PC-9 (cell line): ENCODE data around the gene DNMT3A. TPM values are rescaled to one million over a fixed set of nuclear protein-coding genes. Genes with fewer than 3 reads are reported as not detected.

Source experiments
- BruUV-seq: library from RNA; stranded (reverse); fragments of 400-500 nt; replicated peaks from 2 replicates; lab custom pipeline; 2021; lab: Mats Ljungman, UMichigan
- CTCF ChIA-PET: fragments of 300-600 bp; sonication (Branson Sonifier 250); formaldehyde crosslinking; loops from one replicate; lab custom pipeline; 2022; ENCODE audit warnings: antibody characterized with exemption; lab: Charles Lee
- POLR2A ChIA-PET: fragments of 300-600 bp; sonication (Branson Sonifier 250); formaldehyde crosslinking; loops from one replicate; lab custom pipeline; 2022; ENCODE audit warnings: antibody characterized with exemption; ENCODE audit not compliant: unreplicated experiment; lab: Charles Lee
- DNase-seq, 2 experiments: peaks; one replicate each; pipeline versions ENCODE4 v3.0.0 to v3.0.0-alpha.2; 2015 to 2022; ENCODE audit warnings: mixed read lengths in 1 of 2
- H2AFZ ChIP-seq: fragments of 200-600 bp; sonication (generic); 2 replicates; pipeline ENCODE4 v1.8.1; 2017; ENCODE audit warnings: antibody characterized with exemption
- H3F3A ChIP-seq: fragments of 200-600 bp; sonication (generic); 2 replicates; pipeline ENCODE4 v1.8.1; 2017; ENCODE audit warnings: antibody characterized with exemption, mild to moderate bottlenecking, low read depth; ENCODE audit not compliant: insufficient read depth
- H3K27ac ChIP-seq: fragments of 200-600 bp; sonication (generic); 2 replicates; pipeline ENCODE4 v1.6.1; 2016; ENCODE audit warnings: mixed run types
- H3K27me3 ChIP-seq: fragments of 200-600 bp; sonication (generic); 2 replicates; pipeline ENCODE4 v1.6.1; 2016; ENCODE audit warnings: low read depth, mixed run types; ENCODE audit not compliant: insufficient read depth
- H3K36me3 ChIP-seq: fragments of 200-600 bp; sonication (generic); 2 replicates; pipeline ENCODE4 v1.6.1; 2016; ENCODE audit warnings: low read depth, mixed run types
- H3K4me1 ChIP-seq: fragments of 200-600 bp; sonication (generic); replicated peaks from 2 replicates; pipeline ENCODE4 v1.6.1; 2016; ENCODE audit warnings: mixed run types; ENCODE audit not compliant: insufficient read depth
- H3K4me2 ChIP-seq: fragments of 200-600 bp; sonication (generic); 2 replicates; pipeline ENCODE4 v1.6.1; 2017; ENCODE audit warnings: mixed run types
- H3K4me3 ChIP-seq: fragments of 200-600 bp; sonication (generic); 2 replicates; pipeline ENCODE4 v1.6.1; 2016; ENCODE audit warnings: mixed run types
- H3K79me2 ChIP-seq: fragments of 200-600 bp; sonication (generic); 2 replicates; pipeline ENCODE4 v1.6.1; 2017; ENCODE audit warnings: low read depth, mixed run types
- H3K9me2 ChIP-seq: fragments of 200-600 bp; sonication (generic); 2 replicates; pipeline ENCODE4 v1.8.1; 2017; ENCODE audit warnings: mild to moderate bottlenecking; ENCODE audit not compliant: insufficient read depth
- H3K9me3 ChIP-seq: fragments of 200-600 bp; sonication (generic); 2 replicates; pipeline ENCODE4 v1.8.1; 2016; ENCODE audit warnings: low read depth; ENCODE audit not compliant: insufficient read depth
- H4K20me1 ChIP-seq: fragments of 200-600 bp; sonication (generic); 2 replicates; pipeline ENCODE4 v1.8.1; 2017; ENCODE audit not compliant: insufficient read depth
- EZH2 ChIP-seq: fragments of 200-600 bp; sonication (generic); IDR thresholded peaks from 2 replicates; pipeline ENCODE4 v1.8.0; 2017; ENCODE audit warnings: antibody characterized with exemption, low read depth
- intact Hi-C: fragments of 100-400 bp; cut with micrococcal nuclease; formaldehyde crosslinking; loops from one replicate; pipeline ENCODE4 v1.10.0; 2022; ENCODE audit not compliant: unreplicated experiment
- total RNA-seq: library from RNA; stranded (reverse); gene quantifications from 2 replicates; pipeline ENCODE4 v1.2.3, GENCODE V29; 2021
- TF ChIP-seq, protein P1 (sequence below): fragments of 200-600 bp; sonication (generic); conservative IDR thresholded peaks from 2 replicates; pipeline ENCODE4 v1.6.1; 2017; ENCODE audit warnings: mixed run types, antibody characterized with exemption, mild to moderate bottlenecking, moderate library complexity

Gene DNMT3A
- total RNA-seq, 1 experiment from 2014 or later = 38.9 TPM

DNA sequence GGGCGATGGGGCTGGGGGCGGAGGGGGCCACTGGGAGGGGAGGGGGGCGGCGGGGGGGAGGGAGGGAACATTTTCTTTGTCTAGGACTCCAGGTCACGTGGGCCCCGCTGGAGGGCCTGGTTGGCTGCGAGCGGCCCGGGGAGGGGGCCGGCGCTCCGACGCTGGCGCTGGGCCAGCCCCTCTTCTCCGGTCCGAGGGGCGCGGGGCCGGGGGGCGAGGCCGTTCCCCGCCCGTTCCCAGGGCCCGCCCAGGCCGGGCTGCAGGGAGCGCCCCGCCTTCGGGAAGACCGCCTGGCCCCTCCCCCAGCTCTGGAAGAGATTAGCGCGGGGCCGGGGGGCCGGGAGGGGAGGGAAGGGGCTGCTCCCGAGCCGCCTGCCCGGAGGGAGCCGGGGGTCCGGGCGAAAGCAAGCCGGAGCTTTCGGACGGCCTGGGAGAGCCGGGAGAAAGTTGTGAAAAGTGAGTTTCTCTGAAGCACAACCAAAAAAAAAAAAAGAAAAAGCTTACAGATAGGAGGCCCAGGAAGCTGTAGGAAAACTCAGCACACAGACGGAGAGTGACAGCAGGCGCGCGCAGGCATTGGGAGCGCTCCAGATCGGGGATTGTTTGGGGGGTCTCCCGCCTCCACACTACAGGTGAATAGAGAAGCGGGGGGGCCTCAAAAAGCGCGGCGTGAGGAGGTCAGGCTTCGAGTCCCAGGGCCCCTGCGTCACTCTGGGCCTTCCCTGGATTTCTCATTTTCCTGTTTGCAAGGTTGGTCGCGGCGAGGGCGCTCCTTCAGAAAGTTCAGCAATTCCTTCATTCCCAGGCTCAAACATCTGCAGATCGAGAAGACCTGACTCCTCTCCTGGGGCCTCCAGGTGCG lies 89.2 kb downstream of the DNMT3A start:
- intact Hi-C loops = no loop called here
- Histone ChIP-seq H3K27ac (0 out of 2 replicates have a peak overlapping the region, but pooled peaks have one; percentile 23), H2AFZ (peak overlapping the region; percentile 87), H3K4me3 (peak overlapping the region; percentile 97), H3K36me3 (no peaks in the 10 kb centered on the region), H3K9me3 (no peaks in the 10 kb centered on the region), H3K4me2 (peak overlapping the region; percentile 98), H3K79me2 (no peaks in the 10 kb centered on the region; the same call in 1 of the 2 replicates), H3K9me2 (no peaks in the 10 kb centered on the region), H3K4me1 (0 out of 2 replicates have a peak, but pooled peaks cover 9% of the 10 kb centered on the region), H3F3A (peaks cover 15% of the 10 kb centered on the region; the same call in 1 of the 2 replicates), H4K20me1 (no peaks in the 10 kb centered on the region), H3K27me3 (no peaks in the 10 kb centered on the region)
- TF ChIP-seq EZH2 = no peak
- TF ChIP-seq, protein P1, sequence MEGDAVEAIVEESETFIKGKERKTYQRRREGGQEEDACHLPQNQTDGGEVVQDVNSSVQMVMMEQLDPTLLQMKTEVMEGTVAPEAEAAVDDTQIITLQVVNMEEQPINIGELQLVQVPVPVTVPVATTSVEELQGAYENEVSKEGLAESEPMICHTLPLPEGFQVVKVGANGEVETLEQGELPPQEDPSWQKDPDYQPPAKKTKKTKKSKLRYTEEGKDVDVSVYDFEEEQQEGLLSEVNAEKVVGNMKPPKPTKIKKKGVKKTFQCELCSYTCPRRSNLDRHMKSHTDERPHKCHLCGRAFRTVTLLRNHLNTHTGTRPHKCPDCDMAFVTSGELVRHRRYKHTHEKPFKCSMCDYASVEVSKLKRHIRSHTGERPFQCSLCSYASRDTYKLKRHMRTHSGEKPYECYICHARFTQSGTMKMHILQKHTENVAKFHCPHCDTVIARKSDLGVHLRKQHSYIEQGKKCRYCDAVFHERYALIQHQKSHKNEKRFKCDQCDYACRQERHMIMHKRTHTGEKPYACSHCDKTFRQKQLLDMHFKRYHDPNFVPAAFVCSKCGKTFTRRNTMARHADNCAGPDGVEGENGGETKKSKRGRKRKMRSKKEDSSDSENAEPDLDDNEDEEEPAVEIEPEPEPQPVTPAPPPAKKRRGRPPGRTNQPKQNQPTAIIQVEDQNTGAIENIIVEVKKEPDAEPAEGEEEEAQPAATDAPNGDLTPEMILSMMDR = no peak
- ChIA-PET CTCF (interaction anchor here (0.5 to 0.6 kb wide), 3 partner anchors 277 to 424 kb away, joined by 3 to 9 read pairs (median 6); no protein-coding TSS in a partner anchor), POLR2A (interaction anchor here (0.6 kb wide), 2 partner anchors 20 to 1222 kb away, joined by 9 to 13 read pairs; no protein-coding TSS in a partner anchor)
- BruUV-seq = no TSS peak
- peak in 1 of 2 experiments; percentile 72 for DNase-seq

DNA sequence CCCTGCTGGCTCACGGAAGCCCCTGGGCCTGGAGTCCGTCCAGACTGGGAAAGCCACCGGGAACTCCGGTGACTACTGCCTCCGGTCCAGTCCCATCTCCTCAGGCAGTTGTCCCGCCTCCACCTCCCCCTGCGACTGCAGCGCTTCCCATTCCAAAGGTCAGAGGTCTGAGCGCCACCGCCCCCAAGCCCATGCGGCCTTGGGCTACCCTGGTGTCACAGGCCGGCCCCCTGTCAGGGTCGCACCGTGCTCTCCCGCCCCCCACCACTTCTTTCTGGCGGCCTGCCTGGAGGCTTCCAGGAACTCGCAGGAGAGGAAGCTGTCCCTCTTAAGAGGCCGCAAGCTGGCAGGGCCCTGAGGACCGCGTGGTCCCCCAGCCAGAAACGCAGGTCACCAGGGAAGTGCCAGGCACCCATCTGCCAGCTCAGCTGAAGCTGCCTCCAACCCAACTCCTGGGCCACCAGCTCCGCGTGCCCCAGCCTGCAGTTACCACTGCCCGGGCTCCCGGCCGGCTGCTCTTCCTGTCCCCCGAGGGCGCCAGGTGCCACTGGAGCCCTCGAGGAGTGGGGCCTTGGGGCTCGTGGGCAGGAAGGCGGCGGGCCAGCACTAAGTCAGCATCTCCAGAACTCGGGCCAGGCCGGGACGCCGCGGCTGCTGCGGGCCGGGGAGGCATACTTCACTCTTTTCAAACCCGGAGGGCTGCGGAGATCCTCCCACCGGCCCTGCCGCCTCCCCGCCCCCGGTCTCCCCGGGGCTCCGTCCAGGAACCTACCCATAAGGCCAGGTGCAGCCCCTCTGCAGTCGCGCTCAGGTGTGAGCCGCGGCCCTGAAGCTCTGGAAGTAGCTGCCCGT lies 90.1 kb downstream of the DNMT3A start:
- ChIA-PET POLR2A (interaction anchor here (0.6 kb wide), 1 partner anchor 1223 kb away, joined by 13 read pairs; no protein-coding TSS in a partner anchor), CTCF (interaction anchor here (0.5 to 0.6 kb wide), 2 partner anchors 276 to 358 kb away, joined by 6 to 9 read pairs; no protein-coding TSS in a partner anchor)
- TF ChIP-seq, protein P1 = no peak
- no peak for TF ChIP-seq EZH2
- H3K4me1 ChIP-seq = 0 out of 2 replicates have a peak, but pooled peaks cover 9% of the 10 kb centered on the region
- no peaks in the 10 kb centered on the region for H3K9me3 ChIP-seq
- H3K36me3 ChIP-seq = 0 out of 2 replicates have a peak, but pooled peaks cover 3% of the 10 kb centered on the region
- H3K9me2 ChIP-seq = no peaks in the 10 kb centered on the region
- no peaks in the 10 kb centered on the region for H4K20me1 ChIP-seq
- no peaks in the 10 kb centered on the region; the same call in 1 of the 2 replicates for H3K79me2 ChIP-seq
- peak overlapping the region; percentile 97 for H3K4me3 ChIP-seq
- H3F3A ChIP-seq = peaks cover 15% of the 10 kb centered on the region; the same call in 1 of the 2 replicates
- BruUV-seq = TSS peak; percentile 24
- intact Hi-C loops = no loop called here
- peak overlapping the region; percentile 98 for H3K4me2 ChIP-seq
- 0 out of 2 replicates have a peak overlapping the region, but pooled peaks have one; percentile 32 for H3K27ac ChIP-seq
- peak overlapping the region; percentile 92 for H2AFZ ChIP-seq
- H3K27me3 ChIP-seq = no peaks in the 10 kb centered on the region
- DNase-seq = peak in 1 of 2 experiments; percentile 50

DNA sequence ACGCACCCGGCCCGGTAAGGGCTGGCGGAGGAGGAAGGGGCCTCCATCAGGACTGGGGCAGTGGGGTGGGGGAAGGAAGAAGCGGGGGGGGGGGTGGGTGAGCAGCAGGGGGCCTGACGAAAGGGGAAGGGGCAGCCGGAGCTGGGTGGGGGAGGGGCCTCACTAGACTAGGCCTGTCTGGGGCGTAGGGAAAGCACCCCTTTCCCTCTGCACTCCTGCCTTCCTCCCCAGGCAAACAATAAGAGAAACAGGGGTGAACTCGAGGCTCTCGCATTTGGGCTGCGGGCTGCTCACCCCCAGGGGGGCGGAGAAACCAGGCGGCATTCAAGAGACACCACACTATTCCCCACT lies 90.7 kb downstream of the DNMT3A start:
- H3K36me3 ChIP-seq = 0 out of 2 replicates have a peak, but pooled peaks cover 3% of the 10 kb centered on the region
- intact Hi-C loops = no loop called here
- ChIA-PET CTCF (no interaction called here), POLR2A (no interaction called here)
- H3F3A ChIP-seq = peaks cover 15% of the 10 kb centered on the region; the same call in 1 of the 2 replicates
- TF ChIP-seq, protein P1 = no peak
- TF ChIP-seq EZH2 = no peak
- no peaks in the 10 kb centered on the region for H3K9me3 ChIP-seq
- no peaks in the 10 kb centered on the region for H3K27me3 ChIP-seq
- no peak overlapping the region for H3K27ac ChIP-seq
- peak overlapping the region; percentile 98 for H3K4me2 ChIP-seq
- peak overlapping the region; percentile 92; the same call in 1 of the 2 replicates for H2AFZ ChIP-seq
- H4K20me1 ChIP-seq = no peaks in the 10 kb centered on the region
- no TSS peak for BruUV-seq
- no peaks in the 10 kb centered on the region for H3K9me2 ChIP-seq
- H3K79me2 ChIP-seq = no peaks in the 10 kb centered on the region; the same call in 1 of the 2 replicates
- H3K4me3 ChIP-seq = peak overlapping the region; percentile 97
- H3K4me1 ChIP-seq = 0 out of 2 replicates have a peak, but pooled peaks cover 9% of the 10 kb centered on the region
- DNase-seq = no peak
